Measurements from ENCODE around the gene CCDC126. TPM values are rescaled to one million over a fixed set of nuclear protein-coding genes. Genes with fewer than 3 reads are reported as not detected.

The CCDC126 gene
- total and polyA plus RNA-seq, 2 experiments from 2014 or later: 5.7 to 6.6 TPM

GRCh38 chr7:23590529-23590928 lies 6.7 kb upstream of the CCDC126 start (continued):
- TF ChIP-seq, protein P1, sequence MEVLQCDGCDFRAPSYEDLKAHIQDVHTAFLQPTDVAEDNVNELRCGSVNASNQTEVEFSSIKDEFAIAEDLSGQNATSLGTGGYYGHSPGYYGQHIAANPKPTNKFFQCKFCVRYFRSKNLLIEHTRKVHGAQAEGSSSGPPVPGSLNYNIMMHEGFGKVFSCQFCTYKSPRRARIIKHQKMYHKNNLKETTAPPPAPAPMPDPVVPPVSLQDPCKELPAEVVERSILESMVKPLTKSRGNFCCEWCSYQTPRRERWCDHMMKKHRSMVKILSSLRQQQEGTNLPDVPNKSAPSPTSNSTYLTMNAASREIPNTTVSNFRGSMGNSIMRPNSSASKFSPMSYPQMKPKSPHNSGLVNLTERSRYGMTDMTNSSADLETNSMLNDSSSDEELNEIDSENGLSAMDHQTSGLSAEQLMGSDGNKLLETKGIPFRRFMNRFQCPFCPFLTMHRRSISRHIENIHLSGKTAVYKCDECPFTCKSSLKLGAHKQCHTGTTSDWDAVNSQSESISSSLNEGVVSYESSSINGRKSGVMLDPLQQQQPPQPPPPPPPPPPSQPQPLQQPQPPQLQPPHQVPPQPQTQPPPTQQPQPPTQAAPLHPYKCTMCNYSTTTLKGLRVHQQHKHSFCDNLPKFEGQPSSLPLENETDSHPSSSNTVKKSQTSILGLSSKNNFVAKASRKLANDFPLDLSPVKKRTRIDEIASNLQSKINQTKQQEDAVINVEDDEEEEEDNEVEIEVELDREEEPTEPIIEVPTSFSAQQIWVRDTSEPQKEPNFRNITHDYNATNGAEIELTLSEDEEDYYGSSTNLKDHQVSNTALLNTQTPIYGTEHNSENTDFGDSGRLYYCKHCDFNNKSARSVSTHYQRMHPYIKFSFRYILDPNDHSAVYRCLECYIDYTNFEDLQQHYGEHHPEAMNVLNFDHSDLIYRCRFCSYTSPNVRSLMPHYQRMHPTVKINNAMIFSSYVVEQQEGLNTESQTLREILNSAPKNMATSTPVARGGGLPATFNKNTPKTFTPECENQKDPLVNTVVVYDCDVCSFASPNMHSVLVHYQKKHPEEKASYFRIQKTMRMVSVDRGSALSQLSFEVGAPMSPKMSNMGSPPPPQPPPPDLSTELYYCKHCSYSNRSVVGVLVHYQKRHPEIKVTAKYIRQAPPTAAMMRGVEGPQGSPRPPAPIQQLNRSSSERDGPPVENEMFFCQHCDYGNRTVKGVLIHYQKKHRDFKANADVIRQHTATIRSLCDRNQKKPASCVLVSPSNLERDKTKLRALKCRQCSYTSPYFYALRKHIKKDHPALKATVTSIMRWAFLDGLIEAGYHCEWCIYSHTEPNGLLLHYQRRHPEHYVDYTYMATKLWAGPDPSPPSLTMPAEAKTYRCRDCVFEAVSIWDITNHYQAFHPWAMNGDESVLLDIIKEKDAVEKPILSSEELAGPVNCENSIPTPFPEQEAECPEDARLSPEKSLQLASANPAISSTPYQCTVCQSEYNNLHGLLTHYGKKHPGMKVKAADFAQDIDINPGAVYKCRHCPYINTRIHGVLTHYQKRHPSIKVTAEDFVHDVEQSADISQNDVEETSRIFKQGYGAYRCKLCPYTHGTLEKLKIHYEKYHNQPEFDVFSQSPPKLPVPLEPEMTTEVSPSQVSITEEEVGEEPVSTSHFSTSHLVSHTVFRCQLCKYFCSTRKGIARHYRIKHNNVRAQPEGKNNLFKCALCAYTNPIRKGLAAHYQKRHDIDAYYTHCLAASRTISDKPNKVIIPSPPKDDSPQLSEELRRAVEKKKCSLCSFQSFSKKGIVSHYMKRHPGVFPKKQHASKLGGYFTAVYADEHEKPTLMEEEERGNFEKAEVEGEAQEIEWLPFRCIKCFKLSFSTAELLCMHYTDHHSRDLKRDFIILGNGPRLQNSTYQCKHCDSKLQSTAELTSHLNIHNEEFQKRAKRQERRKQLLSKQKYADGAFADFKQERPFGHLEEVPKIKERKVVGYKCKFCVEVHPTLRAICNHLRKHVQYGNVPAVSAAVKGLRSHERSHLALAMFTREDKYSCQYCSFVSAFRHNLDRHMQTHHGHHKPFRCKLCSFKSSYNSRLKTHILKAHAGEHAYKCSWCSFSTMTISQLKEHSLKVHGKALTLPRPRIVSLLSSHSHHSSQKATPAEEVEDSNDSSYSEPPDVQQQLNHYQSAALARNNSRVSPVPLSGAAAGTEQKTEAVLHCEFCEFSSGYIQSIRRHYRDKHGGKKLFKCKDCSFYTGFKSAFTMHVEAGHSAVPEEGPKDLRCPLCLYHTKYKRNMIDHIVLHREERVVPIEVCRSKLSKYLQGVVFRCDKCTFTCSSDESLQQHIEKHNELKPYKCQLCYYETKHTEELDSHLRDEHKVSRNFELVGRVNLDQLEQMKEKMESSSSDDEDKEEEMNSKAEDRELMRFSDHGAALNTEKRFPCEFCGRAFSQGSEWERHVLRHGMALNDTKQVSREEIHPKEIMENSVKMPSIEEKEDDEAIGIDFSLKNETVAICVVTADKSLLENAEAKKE (CRISPR knock-in tag; IDR thresholded peaks at IDR 0.05): no peak
- TF ChIP-seq ETS1 (IDR thresholded peaks at IDR 0.05) (no peak), CREB1 (CRISPR knock-in tag; IDR thresholded peaks at IDR 0.05; ENCODE audit: low read depth) (no peak), CTCF (conservative IDR thresholded peaks at IDR 0.05; ENCODE audit: low read depth in 2 of 2) (no peak), EZH2phosphoT487 (IDR thresholded peaks at IDR 0.05; ENCODE audit: unreplicated experiment) (no peak), POLR2AphosphoS5 (IDR thresholded peaks at IDR 0.05; ENCODE audit: low read depth) (no peak), STAT1 (IDR thresholded peaks at IDR 0.05; ENCODE audit: unreplicated experiment) (no peak)
